ACHN (cell line): ENCODE measurements around the gene RIPPLY1.
"Not testable (repeated sequence)": the region's sequence is repeated elsewhere in the genome, so short reads cannot be mapped to it uniquely, and the experiment has no call there.

Experiments used
- DNase-seq: peaks from one replicate; pipeline ENCODE4 v3.0.0-alpha.2; 2015
- in situ Hi-C: cut with HindIII; loops from 2 replicates; pipeline ENCODE4 v1.10.0; 2017; ENCODE audit warnings: low sequenced_read_pairs, low pct_ligation_motif_present, low pct_unique_long_range_greater_than_20kb

The RIPPLY1 gene

DNA sequence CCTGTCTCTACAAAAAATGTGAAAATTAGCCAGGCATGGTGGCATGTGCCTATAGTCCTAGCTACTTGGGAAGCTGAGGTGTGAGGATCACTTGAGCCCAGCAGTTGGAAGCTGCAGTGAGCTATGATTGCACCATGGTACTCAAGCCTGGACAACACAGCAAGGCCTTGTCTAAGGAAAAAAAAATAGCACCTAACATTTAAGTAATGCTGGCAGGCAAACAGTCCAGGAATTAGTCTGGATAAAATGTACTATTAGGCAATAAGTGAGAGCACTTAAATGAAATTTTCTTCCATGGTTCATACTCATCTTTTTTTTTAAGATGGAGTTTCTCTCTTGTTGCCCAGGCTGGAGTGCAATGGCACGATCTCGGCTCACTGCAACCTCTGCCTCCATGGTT, 30.3 kb downstream of the RIPPLY1 start:
- in situ Hi-C loops, DNase-seq: not testable (repeated sequence)

DNA sequence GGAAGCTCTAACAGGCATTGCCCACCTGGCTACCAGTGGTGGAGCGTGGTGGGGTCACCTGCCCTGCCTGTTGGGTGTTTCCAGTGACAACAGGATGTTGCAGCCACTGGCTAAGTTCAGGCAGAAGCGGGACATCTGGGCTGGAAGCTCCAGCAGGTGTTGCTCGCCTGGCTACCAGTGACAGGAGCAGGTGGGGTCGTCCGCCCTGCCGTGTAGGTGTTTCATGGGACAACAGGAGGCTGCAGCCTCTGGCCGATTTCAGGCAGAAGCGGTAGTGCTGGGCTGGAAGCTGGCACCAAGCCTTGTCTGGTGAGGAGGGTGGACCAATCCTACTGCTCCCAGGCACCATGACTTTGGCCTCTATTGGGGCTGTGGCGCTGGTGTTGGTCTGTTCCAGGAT, 39.4 kb downstream of the RIPPLY1 start:
- in situ Hi-C loops = no loop called here

DNA sequence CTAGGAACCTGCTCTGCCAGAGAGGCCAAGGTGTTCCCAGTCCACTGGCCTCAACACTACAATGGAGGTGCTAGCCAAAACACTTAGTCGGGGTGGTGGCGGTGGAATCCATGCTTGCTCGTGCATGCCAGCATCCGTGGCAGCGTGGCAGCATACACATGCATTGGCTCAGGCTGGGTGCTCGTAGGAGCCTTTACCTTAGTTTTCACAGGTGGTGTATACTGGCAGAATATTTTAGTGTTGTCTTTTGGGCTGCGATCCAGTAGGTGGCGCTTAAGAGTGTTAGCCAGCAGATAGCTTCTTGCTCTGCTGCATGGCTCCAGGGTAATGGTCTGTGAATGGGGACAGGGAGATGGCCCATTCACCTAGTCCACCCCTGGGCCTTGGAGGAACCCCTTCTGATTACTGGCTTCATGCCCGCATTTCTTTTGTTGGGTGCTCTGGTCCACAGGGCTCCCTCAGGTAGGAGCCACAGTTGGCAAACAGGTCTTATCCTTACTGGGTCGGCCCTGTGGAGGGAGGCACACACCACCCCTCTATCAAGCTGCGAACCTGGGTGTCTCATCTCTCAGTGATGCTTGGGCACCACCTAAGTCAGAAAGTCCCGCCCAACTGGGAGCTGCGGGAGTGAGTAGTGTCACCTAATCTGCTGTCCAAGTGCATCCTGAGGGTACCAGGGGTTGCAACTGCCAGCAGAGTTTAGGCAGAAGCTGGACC, 40.0 kb downstream of the RIPPLY1 start:
- DNase-seq = peak; percentile 18
- in situ Hi-C loops = no loop called here

More for the DNA sequence above, 39.4 kb downstream of the RIPPLY1 start:
- DNase-seq = no peak
